HG03558 (cell line): ENCODE results near the gene CHRNG.
"Not testable (repeated sequence)": the region's sequence is repeated elsewhere in the genome, so short reads cannot be mapped to it uniquely, and the experiment has no call there.

Experiments used
- ATAC-seq: cut with Tn5 transposase; IDR thresholded peaks from one replicate; pipeline ENCODE4 v1.9.1; 2021; ENCODE audit warnings: moderate number of reproducible peaks; ENCODE audit not compliant: unreplicated experiment; ENCODE audit errors: extremely low read depth

CHRNG gene

DNA sequence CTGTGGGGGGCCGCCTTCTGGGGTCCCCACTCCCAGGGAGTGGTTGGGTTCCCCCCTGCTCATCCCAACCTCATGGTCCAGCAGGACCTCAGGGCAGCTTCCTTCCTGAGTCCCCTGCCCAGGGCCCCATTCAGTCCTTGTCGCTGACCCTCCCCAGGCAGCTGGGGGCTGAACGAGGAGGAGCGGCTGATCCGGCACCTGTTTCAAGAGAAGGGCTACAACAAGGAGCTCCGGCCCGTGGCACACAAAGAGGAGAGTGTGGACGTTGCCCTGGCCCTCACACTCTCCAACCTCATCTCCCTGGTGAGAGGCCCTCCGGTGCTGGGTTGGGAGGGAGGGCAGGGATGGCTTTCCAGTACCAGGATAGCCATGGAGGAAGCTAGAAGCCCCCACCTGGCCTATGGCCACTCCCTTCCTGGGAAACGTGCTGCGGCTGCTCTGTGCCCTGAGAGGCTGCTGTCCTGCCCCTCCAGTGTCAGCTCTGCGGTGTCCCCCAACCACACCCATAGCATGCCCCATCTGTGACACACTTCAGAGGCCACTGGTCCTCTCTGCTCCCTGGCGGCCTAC, 13.0 kb upstream of the CHRNG start:
- ATAC-seq = no peak

DNA sequence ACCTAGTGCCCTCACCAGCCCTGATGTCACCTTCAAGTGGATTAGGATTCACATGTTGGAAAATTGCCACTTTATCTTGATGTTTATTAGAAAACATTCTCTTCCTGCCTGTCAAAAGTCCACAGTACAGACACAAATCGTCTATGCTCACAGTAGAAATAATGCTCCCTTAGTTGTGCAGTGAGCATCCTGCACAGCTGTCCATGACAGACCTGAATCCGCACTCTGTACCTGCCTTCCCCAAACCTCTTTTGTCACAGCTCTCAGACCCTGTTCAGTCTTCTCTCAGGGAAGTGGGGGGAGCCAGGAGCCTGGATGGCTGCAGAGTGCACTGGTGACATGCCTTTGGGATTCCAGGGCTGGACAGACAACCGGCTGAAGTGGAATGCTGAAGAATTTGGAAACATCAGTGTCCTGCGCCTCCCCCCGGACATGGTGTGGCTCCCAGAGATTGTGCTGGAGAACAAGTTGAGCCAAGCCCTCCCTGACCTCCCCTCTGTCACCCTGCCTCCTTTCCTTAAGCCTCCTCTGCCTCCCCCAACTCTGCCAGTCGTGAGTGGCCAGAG, 11.5 kb upstream of the CHRNG start:
- ATAC-seq = no peak

DNA sequence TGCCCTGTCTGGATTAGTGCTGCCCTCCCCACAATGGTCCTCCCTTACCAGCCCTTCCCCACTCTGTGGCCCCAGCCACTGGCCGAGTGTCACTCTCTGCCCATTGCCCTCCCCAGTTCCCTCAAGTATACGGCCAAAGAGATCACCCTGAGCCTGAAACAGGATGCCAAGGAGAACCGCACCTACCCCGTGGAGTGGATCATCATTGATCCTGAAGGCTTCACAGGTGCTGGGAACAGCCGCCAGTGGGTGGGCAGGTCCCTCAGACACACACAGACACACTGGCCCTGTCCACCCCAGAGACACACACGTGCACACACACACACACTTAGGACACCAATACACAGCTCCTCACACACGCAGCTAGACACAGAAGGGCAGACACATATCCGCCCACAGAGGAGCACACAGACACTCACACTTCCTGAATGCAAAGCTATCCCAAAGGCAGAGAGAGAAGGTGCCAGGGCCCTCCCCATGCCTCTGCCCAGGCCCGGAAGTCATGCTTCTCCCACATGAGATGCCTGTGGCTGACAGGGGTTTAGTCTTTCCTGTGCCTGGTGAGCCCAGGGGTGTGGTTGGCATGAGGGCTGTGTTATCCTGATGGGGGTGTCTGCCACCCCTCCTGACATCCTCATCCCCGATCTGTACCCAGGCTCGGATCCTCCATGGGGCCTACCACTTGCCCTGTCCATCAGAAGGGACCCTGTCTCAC, 10.6 kb upstream of the CHRNG start:
- ATAC-seq = no peak

DNA sequence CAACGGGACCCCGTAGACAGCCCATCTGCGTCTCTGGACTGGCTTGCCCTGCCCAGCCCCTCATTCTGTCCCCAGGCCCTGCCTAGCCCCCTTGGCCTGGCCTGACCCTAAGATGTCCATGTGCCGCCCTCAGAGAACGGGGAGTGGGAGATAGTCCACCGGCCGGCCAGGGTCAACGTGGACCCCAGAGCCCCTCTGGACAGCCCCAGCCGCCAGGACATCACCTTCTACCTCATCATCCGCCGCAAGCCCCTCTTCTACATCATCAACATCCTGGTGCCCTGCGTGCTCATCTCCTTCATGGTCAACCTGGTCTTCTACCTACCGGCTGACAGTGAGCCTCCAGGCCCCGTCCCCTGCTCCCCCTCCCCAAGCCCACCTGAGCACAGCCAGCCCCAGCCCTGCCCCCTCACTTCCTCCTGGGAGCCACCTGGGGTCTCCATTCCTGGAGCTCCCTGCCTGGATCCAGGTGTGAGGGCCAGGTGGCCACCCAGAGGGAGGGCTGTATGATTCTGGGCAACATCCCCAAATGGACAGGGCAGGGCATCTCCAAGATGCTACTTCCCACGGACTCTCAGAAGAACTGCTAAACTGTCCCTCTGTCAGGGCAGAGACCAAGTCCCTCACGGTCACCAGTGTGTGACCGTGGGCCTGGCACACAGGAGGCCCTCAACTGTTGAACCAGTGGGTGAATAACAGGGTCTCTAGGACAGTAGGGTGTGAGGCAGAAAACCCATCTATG, 9.5 kb upstream of the CHRNG start:
- ATAC-seq = no peak

- no peak for ATAC-seq
Measured at GRCh38 chr2:232530626-232531260, 8.7 kb upstream of the CHRNG start.

DNA sequence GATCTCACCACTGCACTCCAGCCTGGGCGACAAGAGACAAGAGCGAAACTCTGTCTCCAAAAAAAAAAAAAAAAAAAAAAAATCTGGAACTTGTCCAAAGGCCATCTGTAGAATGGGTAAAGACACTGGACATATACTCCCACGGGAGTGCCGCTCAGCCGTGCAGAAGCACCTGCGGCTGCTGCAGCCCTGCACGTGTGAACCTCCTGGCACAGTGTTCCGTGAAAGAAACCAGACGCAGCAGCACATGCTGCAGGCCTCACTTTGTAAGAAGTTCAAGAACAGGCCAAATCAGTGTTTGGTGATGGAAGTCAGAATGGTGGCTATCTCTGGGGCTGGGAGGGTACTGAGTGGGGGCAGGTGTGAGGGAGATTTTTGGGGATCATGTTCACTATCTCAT, 7.1 kb upstream of the CHRNG start:
- ATAC-seq = no peak

DNA sequence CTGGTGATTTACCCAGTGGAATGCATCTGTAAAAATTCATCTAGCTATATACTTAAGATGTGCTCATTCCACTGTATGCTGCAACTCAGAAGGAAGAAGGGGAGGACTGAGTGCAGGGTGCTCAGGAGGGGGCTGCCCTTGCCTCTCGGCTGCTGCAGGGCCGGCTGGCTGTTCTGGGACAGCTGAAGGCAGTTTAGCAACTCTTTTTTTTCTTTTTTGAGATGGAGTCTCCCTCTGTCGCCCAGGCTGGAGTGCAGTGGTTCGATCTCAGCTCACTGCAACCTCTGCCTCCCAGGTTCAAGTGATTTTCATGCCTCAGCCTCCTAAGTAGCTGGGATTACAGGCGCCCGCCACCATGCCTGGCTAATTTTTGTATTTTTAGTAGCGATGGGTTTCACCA, 6.7 kb upstream of the CHRNG start:
- ATAC-seq = not testable (repeated sequence)

- ATAC-seq = no peak
Measured at GRCh38 chr2:232533944-232534710, 5.4 kb upstream of the CHRNG start.

DNA sequence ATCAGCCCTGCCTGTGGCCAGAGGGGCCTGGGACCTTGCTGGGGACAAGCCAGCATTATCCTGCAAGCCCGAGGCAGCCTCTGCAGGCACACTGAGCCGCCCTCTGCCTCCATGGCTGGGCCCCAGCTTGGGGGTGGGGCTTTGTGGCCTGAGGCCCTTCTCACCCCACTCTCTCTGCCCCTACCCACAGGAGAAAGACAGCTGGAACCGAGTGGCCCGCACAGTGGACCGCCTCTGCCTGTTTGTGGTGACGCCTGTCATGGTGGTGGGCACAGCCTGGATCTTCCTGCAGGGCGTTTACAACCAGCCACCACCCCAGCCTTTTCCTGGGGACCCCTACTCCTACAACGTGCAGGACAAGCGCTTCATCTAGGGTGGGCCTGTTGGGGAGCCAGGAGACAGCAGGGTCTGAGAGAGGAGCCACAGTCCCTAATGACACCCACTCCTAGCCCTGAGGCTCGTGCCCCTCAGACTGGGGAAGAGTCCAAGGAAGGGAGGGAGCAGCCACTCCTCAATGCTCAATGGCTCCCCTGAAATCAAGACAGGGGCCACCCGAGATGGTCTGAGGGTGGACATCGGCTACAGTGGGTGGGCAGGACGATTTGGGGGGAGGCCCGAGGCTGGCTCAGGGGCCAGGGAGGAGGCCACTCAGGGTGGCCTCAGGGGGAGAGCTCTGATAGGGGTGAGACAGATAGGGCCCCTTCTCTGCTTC, 4.4 kb upstream of the CHRNG start:
- ATAC-seq = no peak

DNA sequence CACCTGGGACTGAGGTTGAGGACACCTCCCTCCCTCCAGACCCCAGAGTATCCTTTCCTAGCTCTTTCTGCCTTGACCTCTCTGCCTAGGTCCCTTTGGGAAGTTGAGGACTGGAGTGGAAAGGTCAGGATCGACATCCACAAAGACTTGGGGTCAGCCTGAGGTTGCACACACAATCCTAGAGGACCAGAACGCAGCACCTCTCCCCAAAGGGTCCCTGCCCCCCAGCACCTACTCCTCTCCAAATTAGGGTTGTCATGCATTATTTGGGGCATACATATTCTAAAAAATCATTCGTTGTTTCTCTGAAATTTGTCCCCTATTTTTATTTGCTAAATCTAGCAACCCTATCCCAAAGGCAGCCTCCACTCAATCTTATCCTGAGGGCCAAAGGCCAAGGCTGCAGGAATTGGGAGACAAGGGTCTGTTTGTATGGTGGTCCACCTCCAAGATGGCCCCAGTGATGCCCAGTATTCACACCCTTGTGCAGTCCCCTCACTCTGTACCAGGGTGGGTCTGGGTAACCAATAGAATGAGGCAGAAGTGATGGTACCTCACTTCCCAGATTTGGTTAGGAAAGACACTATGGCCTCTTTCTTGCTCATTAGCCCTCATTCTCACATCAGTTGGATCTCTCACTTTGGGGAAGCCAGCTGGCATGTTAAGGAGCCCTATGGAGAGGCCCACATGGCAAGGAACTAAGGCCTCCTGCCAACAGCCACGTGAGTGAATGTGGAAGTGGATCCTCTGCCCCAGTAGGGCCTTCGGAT, 3.5 kb upstream of the CHRNG start:
- ATAC-seq = no peak

- ATAC-seq = no peak
Measured at GRCh38 chr2:232537079-232537478, 2.4 kb upstream of the CHRNG start.

DNA sequence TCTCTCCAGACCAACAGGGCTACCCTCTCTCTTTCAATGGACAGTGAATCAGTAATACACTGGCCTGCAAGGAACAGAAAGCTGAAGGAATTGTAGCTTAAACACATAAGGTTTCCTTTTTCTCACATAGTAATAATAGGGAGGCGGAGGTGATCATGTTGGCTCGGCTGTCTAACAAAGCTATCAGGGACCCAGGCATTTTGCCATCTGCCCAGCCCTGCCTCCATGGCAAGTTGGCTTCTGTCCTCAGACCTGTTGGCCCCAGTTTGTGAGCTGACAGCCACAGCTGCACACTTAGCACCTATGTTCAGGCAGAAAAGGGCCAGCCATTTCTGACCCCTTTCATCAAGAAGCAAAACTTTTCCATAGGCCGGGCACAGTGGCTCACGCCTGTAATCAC, 2.0 kb upstream of the CHRNG start:
- no peak for ATAC-seq

GRCh38 chr2:232538671-232539070, 821 bp upstream of the CHRNG start:
- ATAC-seq = no peak

- ATAC-seq = no peak
Measured at GRCh38 chr2:232540441-232541041, 1.0 kb downstream of the CHRNG start.

GRCh38 chr2:232541195-232541960, 1.9 kb downstream of the CHRNG start:
- ATAC-seq = no peak

DNA sequence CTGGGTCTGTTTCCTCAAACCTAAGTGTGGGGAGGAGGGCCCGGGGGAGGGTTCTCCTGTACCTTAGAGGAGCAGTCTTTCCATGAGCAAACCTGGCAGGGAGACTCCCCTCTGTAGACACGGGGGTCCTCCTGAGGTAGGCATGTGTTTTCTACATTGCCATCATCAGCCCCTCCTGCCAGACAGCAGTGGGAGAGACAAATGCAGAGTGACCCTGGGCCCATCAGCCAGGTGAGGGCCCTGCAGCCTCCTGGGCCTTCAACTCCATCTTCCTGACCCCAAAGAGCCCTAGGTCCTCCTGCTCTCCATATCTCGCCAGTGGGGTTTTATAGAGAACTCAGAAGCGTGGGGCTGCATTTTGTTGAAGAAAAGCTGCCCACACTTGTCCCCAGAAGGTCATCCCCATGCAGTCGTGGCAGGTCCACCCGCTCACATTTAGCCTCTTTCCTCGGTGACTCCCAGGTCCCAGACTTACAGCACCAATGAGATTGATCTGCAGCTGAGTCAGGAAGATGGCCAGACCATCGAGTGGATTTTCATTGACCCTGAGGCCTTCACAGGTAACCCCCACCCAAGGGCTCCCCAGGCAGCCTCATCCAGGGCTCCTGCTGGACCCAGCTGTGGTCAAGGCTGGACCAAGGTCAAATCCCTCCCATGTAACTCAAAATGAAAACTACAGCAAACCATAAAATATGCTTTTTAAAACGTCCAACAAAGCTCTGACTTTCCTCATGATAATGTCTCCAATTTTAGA, 2.6 kb downstream of the CHRNG start:
- no peak for ATAC-seq
